HG03175 (cell line): Measurements from ENCODE around the gene PCDHGA8.
"Not testable (repeated sequence)": the region's sequence is repeated elsewhere in the genome, so short reads cannot be mapped to it uniquely, and the experiment has no call there.

Experiments
- ATAC-seq: cut with Tn5 transposase; IDR thresholded peaks from one replicate; pipeline ENCODE4 v1.9.1; 2021; ENCODE audit warnings: mild to moderate bottlenecking, moderate library complexity; ENCODE audit not compliant: unreplicated experiment

The PCDHGA8 gene

GRCh38 chr5:141392429-141393198, at the start of gene PCDHGA8:
PCDHGA8 (plus strand) TSS chr5:141392633; CDS start chr5:141392814, 181 bp downstream.
- ATAC-seq: no peak

- ATAC-seq: no peak
Measured at GRCh38 chr5:141342773-141343172, 49.7 kb upstream of the PCDHGA8 start.

- ATAC-seq: no peak
Measured at GRCh38 chr5:141343242-141343952, 49.0 kb upstream of the PCDHGA8 start, which contains the start of gene PCDHGA3. PCDHGA3 (plus strand) TSS chr5:141343829; CDS start chr5:141344034, 205 bp downstream.

GRCh38 chr5:141343953-141344463, 48.4 kb upstream of the PCDHGA8 start:
- no peak for ATAC-seq

GRCh38 chr5:141345327-141345726, 47.1 kb upstream of the PCDHGA8 start:
- no peak for ATAC-seq

- not testable (repeated sequence) for ATAC-seq
Measured at GRCh38 chr5:141346017-141346416, 46.4 kb upstream of the PCDHGA8 start.

GRCh38 chr5:141349917-141350619, 42.4 kb upstream of the PCDHGA8 start, which contains the start of gene PCDHGB1:
PCDHGB1 (plus strand) TSS chr5:141350099; CDS start chr5:141350261, 162 bp downstream.
- peak; percentile 79 for ATAC-seq

- ATAC-seq: no peak
Measured at GRCh38 chr5:141351591-141351990, 40.8 kb upstream of the PCDHGA8 start.

GRCh38 chr5:141354900-141355469, 37.4 kb upstream of the PCDHGA8 start, which contains the start of gene PCDHGA4:
PCDHGA4 (plus strand) TSS chr5:141355021; CDS start chr5:141355108, 87 bp downstream.
- ATAC-seq: no peak

GRCh38 chr5:141355641-141356040, 36.8 kb upstream of the PCDHGA8 start:
- ATAC-seq: no peak

GRCh38 chr5:141356133-141356532, 36.3 kb upstream of the PCDHGA8 start:
- no peak for ATAC-seq

GRCh38 chr5:141356950-141357349, 35.5 kb upstream of the PCDHGA8 start:
- no peak for ATAC-seq

- ATAC-seq: peak; percentile 39
Measured at GRCh38 chr5:141359790-141360426, 32.5 kb upstream of the PCDHGA8 start, which contains the start of gene PCDHGB2. PCDHGB2 (plus strand) TSS chr5:141359994; CDS start chr5:141360136, 142 bp downstream.

- ATAC-seq: no peak
Measured at GRCh38 chr5:141360685-141361084, 31.7 kb upstream of the PCDHGA8 start.

GRCh38 chr5:141362719-141363118, 29.7 kb upstream of the PCDHGA8 start:
- no peak for ATAC-seq

- ATAC-seq: no peak
Measured at GRCh38 chr5:141363952-141364660, 28.3 kb upstream of the PCDHGA8 start, which contains the start of gene PCDHGA5. PCDHGA5 (plus strand) TSS chr5:141364162; CDS start chr5:141364331, 169 bp downstream.

GRCh38 chr5:141366016-141366896, 26.2 kb upstream of the PCDHGA8 start:
- no peak for ATAC-seq
